A673 (cell line): ENCODE data around the gene F8.

ENCODE experiments used
- EZH2 ChIP-seq: fragments of 200-600 bp; sonication (generic); IDR thresholded peaks from 2 replicates; pipeline ENCODE4 v1.6.1; 2017; ENCODE audit warnings: borderline replicate concordance, low read depth, mild to moderate bottlenecking, mixed read lengths, antibody characterized with exemption, low read length; ENCODE audit not compliant: poor library complexity, severe bottlenecking
- TF ChIP-seq, protein P1 (sequence below): fragments of 300-800, 200-600 bp; sonication (generic); conservative IDR thresholded peaks from 2 replicates; pipeline ENCODE4 v1.5.1; 2017; ENCODE audit warnings: low read depth, mild to moderate bottlenecking, antibody characterized with exemption, low read length, moderate library complexity, mixed read lengths

DNA sequence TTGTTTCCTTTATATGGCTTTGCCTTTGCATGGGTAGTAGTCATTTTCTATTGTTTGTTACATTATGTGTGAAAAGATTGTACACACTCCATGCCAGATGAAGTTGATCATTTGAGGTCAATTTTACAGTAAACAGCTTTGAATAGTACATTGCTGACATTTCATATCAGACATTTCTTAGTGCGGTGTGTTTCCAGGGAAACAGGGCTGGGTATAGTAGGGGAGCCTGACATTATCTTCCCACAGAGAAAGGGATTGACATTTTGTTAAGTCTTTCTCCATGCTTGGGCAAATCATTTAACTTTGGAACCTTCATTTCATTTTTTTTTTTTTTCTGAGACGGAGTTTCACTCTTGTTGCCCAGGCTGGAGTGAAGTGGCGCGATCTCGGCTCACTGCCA lies 9.1 kb upstream of the F8 start:
- TF ChIP-seq, protein P1, sequence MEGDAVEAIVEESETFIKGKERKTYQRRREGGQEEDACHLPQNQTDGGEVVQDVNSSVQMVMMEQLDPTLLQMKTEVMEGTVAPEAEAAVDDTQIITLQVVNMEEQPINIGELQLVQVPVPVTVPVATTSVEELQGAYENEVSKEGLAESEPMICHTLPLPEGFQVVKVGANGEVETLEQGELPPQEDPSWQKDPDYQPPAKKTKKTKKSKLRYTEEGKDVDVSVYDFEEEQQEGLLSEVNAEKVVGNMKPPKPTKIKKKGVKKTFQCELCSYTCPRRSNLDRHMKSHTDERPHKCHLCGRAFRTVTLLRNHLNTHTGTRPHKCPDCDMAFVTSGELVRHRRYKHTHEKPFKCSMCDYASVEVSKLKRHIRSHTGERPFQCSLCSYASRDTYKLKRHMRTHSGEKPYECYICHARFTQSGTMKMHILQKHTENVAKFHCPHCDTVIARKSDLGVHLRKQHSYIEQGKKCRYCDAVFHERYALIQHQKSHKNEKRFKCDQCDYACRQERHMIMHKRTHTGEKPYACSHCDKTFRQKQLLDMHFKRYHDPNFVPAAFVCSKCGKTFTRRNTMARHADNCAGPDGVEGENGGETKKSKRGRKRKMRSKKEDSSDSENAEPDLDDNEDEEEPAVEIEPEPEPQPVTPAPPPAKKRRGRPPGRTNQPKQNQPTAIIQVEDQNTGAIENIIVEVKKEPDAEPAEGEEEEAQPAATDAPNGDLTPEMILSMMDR, result no peak
- no peak for TF ChIP-seq EZH2
